Measurements from ENCODE around the gene RNH1.

DNA sequence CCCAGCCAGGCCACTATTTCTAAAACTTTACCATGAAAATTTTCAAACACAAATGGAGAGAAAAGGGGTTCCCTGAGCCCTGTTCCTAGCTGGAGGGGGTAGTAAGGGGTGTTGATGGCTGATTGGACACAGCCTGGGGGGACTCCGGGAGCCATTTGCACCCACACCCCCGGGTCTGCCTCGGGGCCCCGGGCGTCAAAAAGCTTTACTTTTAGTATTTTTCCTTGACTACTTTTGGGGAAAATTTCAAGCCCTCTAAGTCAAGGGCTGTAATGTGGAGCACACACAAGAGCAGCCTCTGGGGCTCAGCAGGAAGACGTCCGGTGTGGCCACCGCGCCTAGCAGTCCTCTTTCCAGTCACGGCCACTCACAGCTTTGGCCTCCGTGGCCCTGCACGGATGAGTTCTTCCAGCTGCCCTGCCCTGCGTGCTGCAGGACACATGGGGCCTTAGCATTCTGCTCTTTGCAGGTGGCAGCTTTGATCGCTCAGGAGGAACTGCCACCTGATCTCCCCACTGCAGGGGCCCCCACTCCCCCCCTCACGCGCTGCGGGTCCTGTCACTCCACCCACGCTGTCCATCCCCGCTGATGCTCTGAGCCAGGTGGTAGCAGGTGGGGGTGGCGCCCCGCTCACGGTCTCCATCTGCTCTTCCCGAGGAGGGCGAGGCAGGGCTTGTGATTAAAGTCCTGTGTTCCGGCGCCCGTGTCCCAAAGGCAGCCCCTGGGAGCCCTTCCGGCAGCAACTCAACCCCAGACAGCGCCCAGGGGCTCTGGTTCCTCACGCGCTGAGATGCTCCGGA is 14.4 kb downstream of the RNH1 start:
- TF ChIP-seq, protein P1, sequence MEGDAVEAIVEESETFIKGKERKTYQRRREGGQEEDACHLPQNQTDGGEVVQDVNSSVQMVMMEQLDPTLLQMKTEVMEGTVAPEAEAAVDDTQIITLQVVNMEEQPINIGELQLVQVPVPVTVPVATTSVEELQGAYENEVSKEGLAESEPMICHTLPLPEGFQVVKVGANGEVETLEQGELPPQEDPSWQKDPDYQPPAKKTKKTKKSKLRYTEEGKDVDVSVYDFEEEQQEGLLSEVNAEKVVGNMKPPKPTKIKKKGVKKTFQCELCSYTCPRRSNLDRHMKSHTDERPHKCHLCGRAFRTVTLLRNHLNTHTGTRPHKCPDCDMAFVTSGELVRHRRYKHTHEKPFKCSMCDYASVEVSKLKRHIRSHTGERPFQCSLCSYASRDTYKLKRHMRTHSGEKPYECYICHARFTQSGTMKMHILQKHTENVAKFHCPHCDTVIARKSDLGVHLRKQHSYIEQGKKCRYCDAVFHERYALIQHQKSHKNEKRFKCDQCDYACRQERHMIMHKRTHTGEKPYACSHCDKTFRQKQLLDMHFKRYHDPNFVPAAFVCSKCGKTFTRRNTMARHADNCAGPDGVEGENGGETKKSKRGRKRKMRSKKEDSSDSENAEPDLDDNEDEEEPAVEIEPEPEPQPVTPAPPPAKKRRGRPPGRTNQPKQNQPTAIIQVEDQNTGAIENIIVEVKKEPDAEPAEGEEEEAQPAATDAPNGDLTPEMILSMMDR (IDR thresholded peaks at IDR 0.05): no peak
- no peak for TF ChIP-seq POLR2A (IDR thresholded peaks at IDR 0.05)

Measured in body of pancreas (tissue), 4 donors.